Left ventricle myocardium inferior (tissue), 1 donor: ENCODE results near the gene ITIH1. TPM values are rescaled to one million over a fixed set of nuclear protein-coding genes. Genes with fewer than 3 reads are reported as not detected.

Experiments
- DNase-seq: peaks from one replicate; pipeline ENCODE4 v3.0.0-alpha.2; 2020
- H3K27ac ChIP-seq: fragments of 200-600 bp; replicated peaks from 2 replicates; pipeline ENCODE4 v1.8.0; 2021
- H3K27me3 ChIP-seq: fragments of 200-600 bp; 2 replicates; pipeline ENCODE4 v1.8.0; 2021; ENCODE audit warnings: low read depth
- H3K36me3 ChIP-seq: fragments of 200-600 bp; 2 replicates; pipeline ENCODE4 v1.8.0; 2021
- H3K4me1 ChIP-seq: fragments of 200-600 bp; 2 replicates; pipeline ENCODE4 v1.8.0; 2021
- H3K4me3 ChIP-seq: fragments of 200-600 bp; 2 replicates; pipeline ENCODE4 v1.8.0; 2021; ENCODE audit warnings: mild to moderate bottlenecking, moderate library complexity
- H3K9me3 ChIP-seq: fragments of 200-600 bp; replicated peaks from 2 replicates; pipeline ENCODE4 v1.8.0; 2021
- CTCF ChIP-seq: fragments of 200-600 bp; IDR thresholded peaks from 2 replicates; pipeline ENCODE4 v1.8.0; 2021; ENCODE audit warnings: antibody characterized with exemption, mild to moderate bottlenecking, borderline replicate concordance
- intact Hi-C: fragments of 100-400 bp; cut with micrococcal nuclease; formaldehyde crosslinking; loops from one replicate; pipeline ENCODE4 v1.11.0; 2022
- total RNA-seq: library from RNA; stranded (reverse); fragmentation: NEBNext Ultra II Directional; extraction: Animal tissue kit (Norgen Biotek cat#: 25700); gene quantifications from one replicate; pipeline ENCODE4 v1.2.1, GENCODE V29; 2021
- donor health status: DM: no; HTN: yes; CAD: no; lungs with severe emphysema.

Gene ITIH1
- total RNA-seq, 1 donor from 2014 or later = not detected

GRCh38 chr3:52816199-52816598 is 38.8 kb downstream of the ITIH1 start:
- no peak for DNase-seq
- intact Hi-C loops = no loop called here
- Histone ChIP-seq H3K27me3 (no peaks in the 10 kb centered on the region), H3K9me3 (no peaks in the 10 kb centered on the region), H3K4me3 (no peak overlapping the region), H3K36me3 (no peaks in the 10 kb centered on the region), H3K4me1 (no peaks in the 10 kb centered on the region), H3K27ac (no peak overlapping the region)
- no peak for TF ChIP-seq CTCF

GRCh38 chr3:52816654-52817053 is 39.3 kb downstream of the ITIH1 start:
- Histone ChIP-seq H3K36me3 (no peaks in the 10 kb centered on the region), H3K27me3 (no peaks in the 10 kb centered on the region), H3K4me3 (no peak overlapping the region), H3K9me3 (no peaks in the 10 kb centered on the region), H3K27ac (no peak overlapping the region), H3K4me1 (no peaks in the 10 kb centered on the region)
- no peak for TF ChIP-seq CTCF
- no peak for DNase-seq
- intact Hi-C loops = no loop called here

GRCh38 chr3:52817221-52817620 is 39.8 kb downstream of the ITIH1 start:
- no peaks in the 10 kb centered on the region for H3K4me1 ChIP-seq
- no peak overlapping the region for H3K4me3 ChIP-seq
- no peak overlapping the region for H3K27ac ChIP-seq
- no peaks in the 10 kb centered on the region for H3K36me3 ChIP-seq
- no peaks in the 10 kb centered on the region for H3K9me3 ChIP-seq
- no peaks in the 10 kb centered on the region for H3K27me3 ChIP-seq
- no peak for DNase-seq
- TF ChIP-seq CTCF = no peak
- intact Hi-C loops = no loop called here

GRCh38 chr3:52817860-52818259 is 40.5 kb downstream of the ITIH1 start:
- no peak overlapping the region for H3K4me3 ChIP-seq
- no peaks in the 10 kb centered on the region for H3K4me1 ChIP-seq
- no peaks in the 10 kb centered on the region for H3K9me3 ChIP-seq
- intact Hi-C loops = no loop called here
- peaks cover 1% of the 10 kb centered on the region for H3K36me3 ChIP-seq
- no peak overlapping the region for H3K27ac ChIP-seq
- no peaks in the 10 kb centered on the region for H3K27me3 ChIP-seq
- DNase-seq = no peak
- no peak for TF ChIP-seq CTCF

GRCh38 chr3:52819936-52820335 is 42.5 kb downstream of the ITIH1 start:
- TF ChIP-seq CTCF = no peak
- peaks cover 16% of the 10 kb centered on the region for H3K36me3 ChIP-seq
- H3K4me1 ChIP-seq = no peaks in the 10 kb centered on the region
- no peaks in the 10 kb centered on the region for H3K9me3 ChIP-seq
- no peak for DNase-seq
- H3K4me3 ChIP-seq = no peak overlapping the region
- intact Hi-C loops = no loop called here
- H3K27ac ChIP-seq = no peak overlapping the region
- no peaks in the 10 kb centered on the region for H3K27me3 ChIP-seq

GRCh38 chr3:52820736-52821135 is 43.3 kb downstream of the ITIH1 start:
- no peak for DNase-seq
- intact Hi-C loops = no loop called here
- TF ChIP-seq CTCF = peak; percentile 50

More at GRCh38 chr3:52820736-52821135, 43.3 kb downstream of the ITIH1 start:
- Histone ChIP-seq H3K9me3 (no peaks in the 10 kb centered on the region), H3K4me1 (no peaks in the 10 kb centered on the region), H3K4me3 (no peak overlapping the region), H3K27me3 (no peaks in the 10 kb centered on the region), H3K36me3 (peaks cover 20% of the 10 kb centered on the region), H3K27ac (no peak overlapping the region)
